ENCODE measurements around the gene HOXB6. TPM values are rescaled to one million over a fixed set of nuclear protein-coding genes. Genes with fewer than 3 reads are reported as not detected.

Gene HOXB6
- total RNA-seq, 3 donors from 2014 or later: 41.3 to 68.8 (median 50.9) TPM

- intact Hi-C loops (cut with DNase I, micrococcal nuclease): no loop called here
- no peak for DNase-seq
- peaks cover 50% of the 10 kb centered on the region for H3K4me1 ChIP-seq (ENCODE audit: low read depth)
- H3K9me3 ChIP-seq: no peaks in the 10 kb centered on the region
- ATAC-seq: no peak
- H3K36me3 ChIP-seq (ENCODE audit: low read depth): no peaks in the 10 kb centered on the region
- no peak overlapping the region for H3K4me3 ChIP-seq
- TF ChIP-seq, protein P1, sequence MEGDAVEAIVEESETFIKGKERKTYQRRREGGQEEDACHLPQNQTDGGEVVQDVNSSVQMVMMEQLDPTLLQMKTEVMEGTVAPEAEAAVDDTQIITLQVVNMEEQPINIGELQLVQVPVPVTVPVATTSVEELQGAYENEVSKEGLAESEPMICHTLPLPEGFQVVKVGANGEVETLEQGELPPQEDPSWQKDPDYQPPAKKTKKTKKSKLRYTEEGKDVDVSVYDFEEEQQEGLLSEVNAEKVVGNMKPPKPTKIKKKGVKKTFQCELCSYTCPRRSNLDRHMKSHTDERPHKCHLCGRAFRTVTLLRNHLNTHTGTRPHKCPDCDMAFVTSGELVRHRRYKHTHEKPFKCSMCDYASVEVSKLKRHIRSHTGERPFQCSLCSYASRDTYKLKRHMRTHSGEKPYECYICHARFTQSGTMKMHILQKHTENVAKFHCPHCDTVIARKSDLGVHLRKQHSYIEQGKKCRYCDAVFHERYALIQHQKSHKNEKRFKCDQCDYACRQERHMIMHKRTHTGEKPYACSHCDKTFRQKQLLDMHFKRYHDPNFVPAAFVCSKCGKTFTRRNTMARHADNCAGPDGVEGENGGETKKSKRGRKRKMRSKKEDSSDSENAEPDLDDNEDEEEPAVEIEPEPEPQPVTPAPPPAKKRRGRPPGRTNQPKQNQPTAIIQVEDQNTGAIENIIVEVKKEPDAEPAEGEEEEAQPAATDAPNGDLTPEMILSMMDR (IDR thresholded peaks at IDR 0.05): no peak
Measured at GRCh38 chr17:48571826-48572417, 32.9 kb downstream of the HOXB6 start.

- intact Hi-C loops (cut with DNase I, micrococcal nuclease): no loop called here
- Histone ChIP-seq H3K4me3 (no peak overlapping the region), H3K36me3 (ENCODE audit: low read depth) (no peaks in the 10 kb centered on the region), H3K4me1 (ENCODE audit: low read depth) (peaks cover 49% of the 10 kb centered on the region), H3K9me3 (no peaks in the 10 kb centered on the region)
- TF ChIP-seq, protein P1 (IDR thresholded peaks at IDR 0.05): no peak
- peak; percentile 10 for ATAC-seq
- DNase-seq: peak in 1 of 3 donors; percentile 32
Measured at GRCh38 chr17:48571024-48571818, 33.6 kb downstream of the HOXB6 start.

- ATAC-seq (no peak), DNase-seq (peak in 1 of 3 donors; percentile 31)
- Histone ChIP-seq H3K9me3 (no peaks in the 10 kb centered on the region), H3K36me3 (ENCODE audit: low read depth) (no peaks in the 10 kb centered on the region), H3K4me1 (ENCODE audit: low read depth) (peaks cover 46% of the 10 kb centered on the region), H3K4me3 (no peak overlapping the region)
- intact Hi-C loops (cut with DNase I, micrococcal nuclease): no loop called here
- TF ChIP-seq, protein P1 (IDR thresholded peaks at IDR 0.05): no peak
Measured at GRCh38 chr17:48570325-48571023, 34.3 kb downstream of the HOXB6 start.

DNA sequence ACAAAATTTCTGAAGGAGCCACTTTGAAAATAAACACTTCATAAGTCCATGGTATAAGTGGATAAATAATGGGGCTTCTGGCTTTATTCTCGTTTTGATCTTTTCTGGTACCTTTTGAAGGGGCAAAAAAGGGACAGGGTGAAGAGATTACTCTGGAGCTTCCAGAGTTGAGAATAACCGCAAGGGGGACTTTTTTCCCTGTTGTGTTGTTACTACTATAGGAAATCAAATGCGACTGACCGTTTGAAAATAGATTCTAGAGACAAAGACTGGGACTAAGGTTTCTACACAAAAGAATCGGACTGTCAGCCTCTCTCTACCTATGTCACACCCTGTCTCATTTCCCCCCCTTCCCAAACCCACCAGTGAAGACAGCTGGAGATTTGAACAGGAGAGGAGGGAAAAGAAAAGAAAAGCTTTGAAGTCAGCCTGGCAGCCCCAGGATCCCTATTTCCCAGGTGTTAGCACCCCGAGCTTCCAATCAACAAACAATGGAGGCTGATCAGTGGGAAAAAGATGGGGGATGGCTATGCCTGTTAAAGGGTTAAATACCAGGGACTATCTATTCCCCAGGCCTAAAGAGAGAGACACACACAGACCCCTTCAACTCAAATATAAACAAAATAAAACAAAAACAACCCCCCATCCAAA lies 35.0 kb downstream of the HOXB6 start:
- ATAC-seq (no peak), DNase-seq (peak in 1 of 3 donors; percentile 4)
- no peaks in the 10 kb centered on the region for H3K36me3 ChIP-seq (ENCODE audit: low read depth)
- intact Hi-C loops (cut with DNase I, micrococcal nuclease): no loop called here
- H3K4me1 ChIP-seq (ENCODE audit: low read depth): peaks cover 40% of the 10 kb centered on the region
- H3K9me3 ChIP-seq: no peaks in the 10 kb centered on the region
- TF ChIP-seq, protein P1 (IDR thresholded peaks at IDR 0.05): no peak
- H3K4me3 ChIP-seq: no peak overlapping the region

DNA sequence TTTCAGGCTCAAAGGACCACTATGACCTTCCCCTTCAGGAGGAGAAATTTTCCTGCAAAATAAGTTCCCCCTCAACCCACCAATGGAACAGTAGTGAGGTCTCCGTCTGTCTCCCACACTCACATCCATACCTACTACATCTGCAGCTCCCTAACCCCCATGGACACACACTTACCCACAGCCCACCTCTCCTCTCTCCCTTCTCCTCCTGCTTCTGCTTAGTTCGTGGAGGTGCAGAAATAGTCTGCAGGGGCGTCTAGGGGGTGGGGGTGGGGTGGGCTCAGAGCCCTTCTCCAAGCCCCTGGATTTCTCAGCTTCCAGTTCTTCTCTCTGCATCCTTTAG lies 35.6 kb downstream of the HOXB6 start:
- ATAC-seq: no peak
- no peaks in the 10 kb centered on the region for H3K9me3 ChIP-seq
- no peaks in the 10 kb centered on the region for H3K36me3 ChIP-seq (ENCODE audit: low read depth)
- no peak overlapping the region for H3K4me3 ChIP-seq
- TF ChIP-seq, protein P1 (IDR thresholded peaks at IDR 0.05): no peak
- peak in 1 of 3 donors; percentile 6 for DNase-seq
- intact Hi-C loops (cut with DNase I, micrococcal nuclease): no loop called here
- peaks cover 39% of the 10 kb centered on the region for H3K4me1 ChIP-seq (ENCODE audit: low read depth)
